SH-SY5Y (cell line): ENCODE results near the gene USP22.

Experiments used
- GATA2 ChIP-seq: IDR thresholded peaks from 2 replicates; pipeline ENCODE4 v1.6.1; 2011; ENCODE audit warnings: mild to moderate bottlenecking, low read depth, low read length
- GATA3 ChIP-seq: IDR thresholded peaks from 2 replicates; pipeline ENCODE4 v1.6.1; 2011; ENCODE audit warnings: low read depth, mild to moderate bottlenecking, low read length, moderate library complexity

USP22 gene

DNA sequence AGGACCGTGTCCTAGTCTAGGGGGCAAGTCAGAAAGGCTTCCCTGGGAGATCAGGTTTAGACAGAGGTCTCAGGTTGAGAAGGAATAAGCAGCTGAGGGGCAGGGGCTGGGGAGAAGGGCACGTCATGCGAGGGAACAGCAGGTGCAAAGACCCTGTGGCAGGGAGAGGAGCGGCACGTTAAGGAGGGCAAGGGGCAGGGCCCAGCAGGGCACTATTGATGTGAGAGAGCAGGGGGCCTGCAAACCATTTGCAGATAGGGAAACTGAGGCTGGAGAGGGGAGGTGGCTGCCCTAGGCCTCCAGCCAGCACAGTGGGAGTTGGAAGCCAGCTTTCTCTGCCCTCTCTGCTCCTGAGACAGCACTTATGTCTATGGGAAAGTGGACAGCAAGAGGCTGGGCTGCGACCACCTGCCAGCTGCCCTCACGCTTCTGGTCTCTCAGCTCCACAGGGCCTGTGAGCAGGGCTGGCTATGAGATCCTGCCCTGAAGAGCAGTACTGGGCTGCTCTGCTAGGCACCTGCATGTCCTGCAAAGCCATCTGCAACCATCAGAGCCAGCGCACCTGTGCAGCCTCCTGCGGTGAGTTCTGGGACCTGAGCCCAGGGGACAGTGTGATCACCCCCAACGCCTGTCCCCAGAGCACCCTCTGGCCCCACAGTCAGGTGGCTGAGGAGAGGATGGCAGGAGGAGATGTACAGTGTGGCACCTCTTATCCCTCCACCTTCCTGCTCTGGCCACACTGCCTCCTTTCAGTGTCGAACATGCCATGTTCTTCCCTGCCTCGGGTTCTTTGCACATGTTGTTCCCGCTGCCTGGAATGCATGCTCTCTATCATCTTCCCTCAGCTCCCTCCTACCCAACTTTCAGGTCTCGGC, 61.5 kb downstream of the USP22 start:
- TF ChIP-seq GATA3 (no peak), GATA2 (no peak)

DNA sequence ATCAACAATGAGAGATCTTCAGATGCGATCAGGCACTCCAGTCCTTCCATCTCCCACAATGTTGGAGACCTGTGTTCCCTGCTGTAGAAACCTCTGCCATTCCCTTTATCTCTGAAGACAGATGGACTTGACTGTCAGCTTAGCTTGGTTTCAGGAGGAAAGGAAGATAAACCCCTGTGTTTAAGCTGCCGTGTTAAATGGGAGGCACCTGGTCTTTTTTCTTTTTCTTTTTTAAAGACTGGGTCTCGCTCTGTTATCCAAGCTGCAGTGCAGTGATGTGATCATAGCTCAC, 63.1 kb downstream of the USP22 start:
- TF ChIP-seq GATA3 (no peak), GATA2 (no peak)

DNA sequence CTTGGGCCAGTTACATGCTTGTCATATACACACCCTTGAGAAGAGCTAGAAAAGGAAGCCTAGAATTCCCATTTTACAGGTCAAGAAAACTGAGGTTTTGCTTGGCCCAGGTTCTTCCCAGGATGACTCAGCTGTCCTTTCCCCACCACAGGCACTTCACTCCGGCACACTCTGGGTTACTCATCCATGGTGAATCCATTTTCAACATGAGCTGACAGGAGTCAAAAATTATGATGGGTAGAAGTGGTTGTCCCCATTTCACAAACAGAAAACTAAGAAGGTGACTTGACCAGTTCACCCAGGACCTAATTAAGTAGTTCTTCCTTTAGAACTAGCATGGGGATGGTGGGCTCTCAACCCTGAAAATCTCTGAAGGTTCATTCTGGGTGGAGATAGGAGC, 67.2 kb downstream of the USP22 start:
- TF ChIP-seq GATA3 (no peak), GATA2 (no peak)

DNA sequence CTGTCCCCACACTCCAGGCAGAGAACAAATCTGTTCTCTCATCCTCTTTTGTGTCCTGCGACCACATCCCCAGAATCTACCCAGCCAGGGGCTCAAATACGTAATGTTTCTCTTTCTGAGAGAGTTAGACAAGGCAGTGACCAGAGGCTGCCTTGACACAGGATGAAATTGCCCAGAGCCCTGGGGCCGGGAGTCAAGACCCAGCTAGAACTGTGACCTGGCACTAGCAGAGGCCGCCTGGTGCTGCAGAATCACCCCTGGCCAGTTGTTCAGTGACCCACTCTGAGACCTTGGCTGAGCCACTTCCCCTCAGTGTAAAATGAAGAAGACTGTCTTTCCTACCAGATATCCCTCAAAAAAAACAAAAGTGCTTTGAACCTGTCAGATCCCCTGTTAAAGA, 72.5 kb downstream of the USP22 start:
- TF ChIP-seq GATA2 = no peak
- no peak for TF ChIP-seq GATA3

DNA sequence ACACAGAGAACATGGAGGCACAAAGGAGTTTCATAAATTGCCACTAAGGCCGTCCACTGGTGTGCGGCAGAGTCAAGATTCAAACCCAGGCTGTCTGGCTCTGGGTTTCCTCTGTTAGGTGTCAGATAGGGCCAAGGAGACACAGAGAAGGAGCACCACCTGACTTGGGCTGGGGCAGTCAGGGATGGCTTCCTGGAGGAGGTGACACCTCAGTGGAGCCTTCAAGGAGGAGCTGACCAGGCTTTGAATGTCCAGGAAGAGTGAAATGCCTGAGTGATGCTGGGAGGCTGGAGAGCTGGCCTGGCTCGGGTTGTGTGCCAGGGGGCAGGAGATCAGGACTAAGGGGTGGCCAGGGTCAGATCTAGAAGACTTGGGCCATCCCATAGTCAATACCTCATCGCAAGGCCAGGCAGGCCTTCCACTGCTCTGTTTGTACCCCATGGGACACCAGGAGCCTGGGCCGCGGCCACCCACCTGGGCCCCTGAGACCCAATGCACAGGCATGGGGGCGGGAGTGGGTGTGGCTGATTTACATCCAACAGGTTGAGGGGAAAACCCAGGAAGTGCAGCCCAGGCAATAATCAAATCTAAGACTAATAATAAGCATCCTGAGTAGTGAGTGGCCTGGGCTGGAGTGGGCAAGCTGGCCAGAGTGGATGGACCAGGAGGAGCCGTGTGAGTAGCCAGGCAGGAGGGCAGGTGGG, 73.7 kb downstream of the USP22 start:
- no peak for TF ChIP-seq GATA2
- no peak for TF ChIP-seq GATA3

DNA sequence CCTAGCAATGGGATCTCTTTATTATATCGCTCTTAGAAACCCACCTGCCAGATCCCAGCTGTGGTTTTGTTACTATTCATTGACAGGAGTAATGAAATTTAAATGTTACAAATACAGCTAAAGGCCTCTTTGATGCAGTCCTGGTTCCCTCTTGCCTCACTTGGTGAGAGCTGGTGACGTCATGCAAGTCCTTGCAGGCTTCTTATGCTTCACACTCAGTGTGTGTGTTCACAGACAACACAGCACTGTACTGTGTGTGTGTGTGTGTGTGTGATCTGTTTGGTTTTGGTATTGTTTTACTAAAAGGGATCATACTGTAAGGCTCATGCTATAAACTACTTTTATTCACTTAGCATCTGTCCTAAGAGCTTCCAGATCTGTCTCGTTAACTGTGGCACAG, 75.0 kb downstream of the USP22 start:
- TF ChIP-seq GATA3 = no peak
- no peak for TF ChIP-seq GATA2

DNA sequence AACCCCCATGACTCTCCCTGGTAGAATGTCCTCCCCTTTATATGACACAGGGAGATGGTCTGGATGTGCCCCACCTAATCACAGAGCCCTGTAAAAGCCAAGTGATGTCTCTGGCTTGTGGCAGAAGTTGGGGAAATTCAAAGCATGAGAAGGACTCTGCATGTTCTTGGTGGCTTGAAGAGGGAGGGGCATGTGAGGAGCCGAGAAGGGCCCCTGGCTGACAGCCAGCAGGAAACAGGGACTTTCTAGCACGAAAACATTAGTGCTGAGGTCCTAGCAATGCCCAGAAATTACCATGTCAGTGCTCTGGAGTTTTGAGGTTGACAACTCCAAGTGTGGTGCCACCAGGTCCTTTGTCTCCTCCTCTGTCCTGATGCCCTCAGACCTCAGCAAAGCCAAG, 75.9 kb downstream of the USP22 start:
- TF ChIP-seq GATA2 (no peak), GATA3 (no peak)

DNA sequence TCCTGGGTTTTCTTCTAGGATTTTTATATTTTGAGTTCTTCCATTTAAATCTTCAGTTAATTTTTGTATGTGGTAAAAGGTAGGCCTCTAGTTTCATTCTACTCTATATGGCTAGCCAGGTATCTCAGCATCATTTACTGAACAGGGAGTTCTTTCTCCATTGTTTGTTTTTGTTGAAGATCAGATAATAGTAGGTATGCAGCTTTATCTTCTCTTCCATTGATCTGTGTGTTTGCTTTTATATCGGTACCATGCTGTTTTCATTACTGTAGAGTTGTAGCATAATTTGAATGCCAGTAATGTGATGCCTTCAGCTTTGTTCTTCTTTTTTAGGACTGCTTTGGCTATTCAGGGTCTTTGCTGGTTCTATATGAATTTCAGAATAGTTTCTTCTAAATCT, 77.3 kb downstream of the USP22 start:
- TF ChIP-seq GATA3 = no peak
- TF ChIP-seq GATA2 = no peak

DNA sequence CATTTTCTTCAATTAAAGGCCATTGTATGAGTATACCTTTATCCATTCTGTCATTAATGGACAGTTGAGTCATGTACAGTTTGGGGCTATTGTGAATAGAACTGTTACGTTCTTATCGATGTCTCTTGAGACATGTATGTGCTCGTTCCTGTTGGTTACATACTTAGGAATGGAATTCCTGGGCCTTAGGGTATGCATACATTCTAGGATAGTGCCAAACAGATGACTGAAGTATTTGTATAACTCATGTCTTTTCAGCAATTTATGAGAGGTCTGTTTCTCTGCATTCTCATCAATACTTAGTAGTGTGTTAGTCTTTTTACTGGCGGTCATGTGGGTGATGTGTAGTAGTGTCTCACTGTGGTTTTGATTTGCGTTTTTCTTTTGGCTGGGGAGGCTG, 81.2 kb downstream of the USP22 start:
- TF ChIP-seq GATA2 (no peak), GATA3 (no peak)

DNA sequence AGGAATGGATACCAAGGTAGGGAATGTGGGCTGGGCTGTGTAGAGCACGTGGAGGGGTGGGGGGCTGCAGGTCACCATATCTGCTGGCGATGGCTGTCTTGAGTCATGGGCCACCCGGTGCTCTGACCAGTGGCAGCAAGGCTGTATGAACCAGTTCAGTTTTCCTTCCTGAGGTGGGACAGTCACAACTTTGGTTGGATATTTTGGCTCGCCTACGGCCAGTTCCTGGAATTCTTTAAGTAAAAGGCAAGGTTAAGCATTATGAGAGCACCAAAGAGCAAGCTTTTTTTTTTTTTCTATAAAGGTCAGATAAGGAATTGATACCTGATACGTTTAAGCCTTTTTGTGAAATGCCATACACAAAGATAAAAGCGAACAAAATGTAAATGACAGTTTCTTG, 81.9 kb downstream of the USP22 start:
- no peak for TF ChIP-seq GATA3
- no peak for TF ChIP-seq GATA2

DNA sequence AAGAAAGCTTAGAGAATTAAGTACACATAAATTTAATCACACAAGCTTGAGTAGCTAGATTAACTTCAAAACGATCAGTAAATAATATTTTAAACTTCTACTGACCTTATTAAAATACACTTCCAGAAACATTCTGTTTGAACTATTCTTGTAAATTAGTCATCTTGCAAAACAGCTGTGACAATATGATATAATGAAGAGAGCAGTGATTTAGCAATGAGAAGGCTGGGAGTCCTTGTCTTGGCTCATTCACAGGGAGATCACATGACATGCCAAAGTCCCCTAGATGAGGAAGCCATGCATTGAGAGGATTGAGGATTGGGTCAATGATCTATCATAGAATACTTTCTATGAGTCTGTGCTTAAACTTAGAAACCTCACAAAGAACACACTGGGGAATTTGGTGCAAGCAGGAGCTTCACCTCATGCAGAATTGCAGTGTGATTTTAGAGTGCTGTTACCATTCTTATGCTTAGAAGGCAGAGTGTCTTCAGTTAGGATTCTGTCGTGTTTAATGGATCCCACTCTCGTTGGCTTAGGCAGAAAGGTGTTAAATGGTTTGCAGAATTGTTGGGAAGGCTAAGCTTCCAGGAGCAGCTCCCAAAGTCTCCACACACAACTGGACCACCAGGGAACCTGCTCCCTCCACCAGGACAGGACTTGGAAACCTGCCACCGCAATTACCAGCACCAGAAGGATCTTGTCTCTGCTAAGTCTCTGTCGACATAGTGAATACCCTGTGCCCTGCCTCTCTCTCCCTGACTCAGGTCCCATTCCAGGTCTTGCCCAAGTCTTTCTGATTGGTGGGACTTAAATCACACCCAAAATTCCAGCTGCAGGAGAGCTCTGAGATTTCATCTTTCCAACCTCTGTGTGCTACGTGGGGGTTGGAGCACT, 87.1 kb downstream of the USP22 start:
- TF ChIP-seq GATA3 (no peak), GATA2 (no peak)

DNA sequence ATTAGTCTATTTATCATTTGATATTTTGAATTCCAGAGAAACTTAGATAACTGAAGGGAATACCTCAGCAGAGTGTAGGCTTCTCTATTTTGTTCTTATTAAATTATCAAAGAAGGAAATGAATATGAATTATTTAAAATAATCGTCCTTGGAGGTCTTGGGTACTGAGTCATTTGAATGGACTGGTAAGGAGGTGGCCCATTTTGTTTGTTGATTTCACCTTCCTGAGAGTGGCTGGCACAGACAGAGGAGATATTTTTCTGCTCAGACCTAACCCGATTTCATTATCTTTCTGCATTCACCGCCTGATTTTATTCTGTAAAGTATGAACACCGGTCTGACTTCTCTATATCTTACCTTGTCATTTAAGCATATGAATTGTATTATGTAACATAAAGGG, 88.0 kb downstream of the USP22 start:
- TF ChIP-seq GATA2 = no peak
- TF ChIP-seq GATA3 = no peak

DNA sequence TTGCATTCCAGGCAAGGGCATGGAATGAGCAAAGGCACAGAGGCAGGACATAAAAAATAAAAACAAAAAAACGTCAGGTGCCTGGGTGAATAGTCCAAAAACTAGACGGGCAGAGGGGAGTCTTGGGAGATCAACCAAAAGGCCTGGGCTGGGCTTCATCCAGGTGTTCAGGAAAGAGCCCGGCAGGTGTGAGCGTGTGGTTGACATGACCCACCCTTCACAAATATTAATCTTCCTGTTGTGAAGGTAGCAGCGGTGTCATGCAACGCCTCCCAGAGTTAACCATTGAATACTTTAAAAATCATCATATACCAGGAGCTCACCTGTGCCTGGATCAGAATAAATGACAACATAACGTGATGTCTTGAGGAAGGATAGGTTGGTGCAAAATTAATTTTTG, 90.6 kb downstream of the USP22 start:
- TF ChIP-seq GATA2 (no peak), GATA3 (no peak)
